Suprapubic skin (tissue), 4 donors: ENCODE measurements around the gene MEIOB. TPM values are rescaled to one million over a fixed set of nuclear protein-coding genes. Genes with fewer than 3 reads are reported as not detected.
A peak's percentile ranks its signal among the peaks of the same experiment; 100 is the strongest.

Experiments used
- DNase-seq, 2 donors: peaks; one replicate each; pipeline ENCODE4 v3.0.0-alpha.2; 2019; ENCODE audit warnings: low spot score in 2 of 2
- H3K27ac ChIP-seq: fragments of 200-600 bp; sonication (generic); one replicate; pipeline ENCODE4 v1.5.1; 2019
- H3K27me3 ChIP-seq: fragments of 200-600 bp; sonication (generic); one replicate; pipeline ENCODE4 v1.5.1; 2019
- H3K36me3 ChIP-seq: fragments of 200-600 bp; sonication (generic); one replicate; pipeline ENCODE4 v1.5.1; 2019
- H3K4me1 ChIP-seq: fragments of 200-600 bp; sonication (generic); one replicate; pipeline ENCODE4 v1.5.1; 2019
- H3K4me3 ChIP-seq: fragments of 200-600 bp; sonication (generic); one replicate; pipeline ENCODE4 v1.5.1; 2019; ENCODE audit warnings: mild to moderate bottlenecking
- H3K9me3 ChIP-seq: fragments of 200-600 bp; sonication (generic); one replicate; pipeline ENCODE4 v1.5.1; 2019
- CTCF ChIP-seq, 2 donors: fragments of 200-600 bp in 1 of 2; fragments of 450-650 bp in 1 of 2; sonication (generic) in 1 of 2; IDR thresholded peaks; one replicate each; pipeline ENCODE4 v1.5.1; 2016 to 2019; ENCODE audit warnings: antibody characterized with exemption in 2 of 2, mild to moderate bottlenecking in 1 of 2, moderate library complexity in 1 of 2
- EP300 ChIP-seq: sonication (generic); formaldehyde crosslinking; IDR thresholded peaks from one replicate; pipeline ENCODE4 v1.6.1; 2017; ENCODE audit warnings: antibody characterized with exemption
- POLR2A ChIP-seq, 2 donors: fragments of 450-650 bp; IDR thresholded peaks; one replicate each; pipeline ENCODE4 v1.6.1; 2017; ENCODE audit warnings: antibody characterized with exemption in 2 of 2, mild to moderate bottlenecking in 2 of 2, moderate library complexity in 2 of 2
- POLR2AphosphoS5 ChIP-seq, 3 donors: sonication (generic); formaldehyde crosslinking; IDR thresholded peaks; one replicate each; pipeline ENCODE4 v1.6.1; 2017; ENCODE audit warnings: antibody characterized with exemption in 3 of 3
- WGBS: methylation state at CpG from one replicate; pipeline ENCODE4 v1.1.5; 2018; 5-methylcytosine and 5-hydroxymethylcytosine counted together
- total RNA-seq, 4 donors: library from RNA; depleted of rRNA; stranded (reverse); fragments of >200 nt; gene quantifications; one replicate each; pipeline ENCODE4 v1.1.0, GENCODE V29; 2016

MEIOB gene
- total RNA-seq, 4 donors from 2014 or later, result 0.29 to 0.68 TPM; not detected in 2

- H3K27me3 ChIP-seq, result no peaks in the 10 kb centered on the region
- peaks cover 57% of the 10 kb centered on the region for H3K36me3 ChIP-seq
- no peaks in the 10 kb centered on the region for H3K9me3 ChIP-seq
- H3K27ac ChIP-seq, result no peak overlapping the region
- no peak overlapping the region for H3K4me3 ChIP-seq
- no peak for TF ChIP-seq EP300
- no peak for TF ChIP-seq POLR2AphosphoS5 (IDR thresholded peaks at IDR 0.05)
- no peak for TF ChIP-seq CTCF (IDR thresholded peaks at IDR 0.05)
- no peak for TF ChIP-seq POLR2A (IDR thresholded peaks at IDR 0.05)
- H3K4me1 ChIP-seq, result peaks cover 34% of the 10 kb centered on the region
- DNase-seq, result peak in 1 of 2 donors; percentile 66
- WGBS, result 73% methylated on average over 8 of the region's 25 CpGs
Observed at GRCh38 chr16:1789643-1790045, 82.3 kb downstream of the MEIOB start.

DNA sequence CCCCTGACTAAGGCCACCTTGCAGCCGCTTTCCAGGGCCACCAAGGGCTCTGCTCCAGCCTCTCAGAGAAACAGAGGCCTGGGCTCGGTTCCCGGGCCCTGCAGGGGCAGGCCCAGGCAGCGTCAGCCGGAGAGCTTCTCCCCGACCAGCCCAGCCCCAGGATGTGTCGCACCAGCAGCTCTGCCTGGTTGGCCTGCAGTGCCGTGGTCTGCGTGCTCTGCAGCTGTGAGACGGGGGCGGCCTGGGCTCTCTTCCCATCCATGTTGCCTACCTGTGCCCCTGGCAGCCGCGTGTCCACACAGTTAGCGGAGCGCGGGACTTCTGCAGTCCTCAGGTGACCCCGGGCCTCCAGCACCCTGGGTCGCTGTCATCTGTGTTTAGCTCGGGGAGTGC is 83.3 kb downstream of the MEIOB start:
- Histone ChIP-seq H3K4me3 (no peak overlapping the region), H3K9me3 (no peaks in the 10 kb centered on the region), H3K27me3 (no peaks in the 10 kb centered on the region), H3K4me1 (peaks cover 44% of the 10 kb centered on the region), H3K36me3 (peaks cover 57% of the 10 kb centered on the region), H3K27ac (no peak overlapping the region)
- DNase-seq, result peak in 1 of 2 donors; percentile 51
- 41% methylated on average over 19 of the region's 19 CpGs for WGBS
- no peak for TF ChIP-seq CTCF (IDR thresholded peaks at IDR 0.05)
- TF ChIP-seq EP300, result no peak
- TF ChIP-seq POLR2AphosphoS5 (IDR thresholded peaks at IDR 0.05), result no peak

GRCh38 chr16:1788095-1788707 is 83.8 kb downstream of the MEIOB start:
- WGBS, result 80% methylated on average over 20 of the region's 38 CpGs
- Histone ChIP-seq H3K27ac (no peak overlapping the region), H3K9me3 (no peaks in the 10 kb centered on the region), H3K36me3 (peaks cover 57% of the 10 kb centered on the region), H3K4me1 (peaks cover 49% of the 10 kb centered on the region), H3K27me3 (no peaks in the 10 kb centered on the region), H3K4me3 (no peak overlapping the region)
- TF ChIP-seq CTCF (IDR thresholded peaks at IDR 0.05) (no peak), EP300 (no peak), POLR2A (IDR thresholded peaks at IDR 0.05) (no peak), POLR2AphosphoS5 (IDR thresholded peaks at IDR 0.05) (no peak)
- peak in 1 of 2 donors; percentile 59 for DNase-seq

- H3K27ac ChIP-seq, result no peak overlapping the region
- H3K9me3 ChIP-seq, result no peaks in the 10 kb centered on the region
- H3K27me3 ChIP-seq, result no peaks in the 10 kb centered on the region
- H3K4me1 ChIP-seq, result peaks cover 50% of the 10 kb centered on the region
- no peak overlapping the region for H3K4me3 ChIP-seq
- TF ChIP-seq POLR2AphosphoS5 (IDR thresholded peaks at IDR 0.05), result no peak
- no peak for TF ChIP-seq POLR2A (IDR thresholded peaks at IDR 0.05)
- peaks cover 56% of the 10 kb centered on the region for H3K36me3 ChIP-seq
- 94% methylated on average over 26 of the region's 44 CpGs for WGBS
- peak in 1 of 2 donors; percentile 63 for DNase-seq
Observed at GRCh38 chr16:1787322-1788094, 84.5 kb downstream of the MEIOB start.

DNA sequence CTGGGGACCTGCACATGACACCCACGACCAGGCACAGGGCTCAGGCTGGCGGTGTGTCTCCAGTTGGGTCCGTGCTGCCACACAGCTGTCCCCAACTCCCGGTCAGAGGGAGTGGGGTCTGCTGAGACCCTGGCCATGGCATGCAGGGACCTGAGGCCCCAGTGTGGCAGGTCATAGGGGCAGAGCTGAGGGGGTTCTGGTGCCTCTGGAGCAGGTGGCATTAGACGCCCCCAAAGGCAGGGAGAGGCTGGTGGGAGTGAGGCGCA is 85.0 kb downstream of the MEIOB start:
- Histone ChIP-seq H3K27ac (no peak overlapping the region), H3K4me1 (peaks cover 50% of the 10 kb centered on the region), H3K4me3 (no peak overlapping the region), H3K27me3 (no peaks in the 10 kb centered on the region), H3K9me3 (no peaks in the 10 kb centered on the region), H3K36me3 (peaks cover 51% of the 10 kb centered on the region)
- TF ChIP-seq POLR2AphosphoS5 (IDR thresholded peaks at IDR 0.05) (no peak), POLR2A (IDR thresholded peaks at IDR 0.05) (no peak), EP300 (no peak), CTCF (IDR thresholded peaks at IDR 0.05) (no peak)
- DNase-seq, result peak in 1 of 2 donors; percentile 52
- WGBS, result no CpG with 5 or more reads among the region's 6 CpGs
